ENCODE measurements around the gene PTPRN2. TPM values are rescaled to one million over a fixed set of nuclear protein-coding genes. Genes with fewer than 3 reads are reported as not detected.

Gene PTPRN2
- total RNA-seq, 2 experiments from 2014 or later = 7.0 to 7.2 TPM

DNA sequence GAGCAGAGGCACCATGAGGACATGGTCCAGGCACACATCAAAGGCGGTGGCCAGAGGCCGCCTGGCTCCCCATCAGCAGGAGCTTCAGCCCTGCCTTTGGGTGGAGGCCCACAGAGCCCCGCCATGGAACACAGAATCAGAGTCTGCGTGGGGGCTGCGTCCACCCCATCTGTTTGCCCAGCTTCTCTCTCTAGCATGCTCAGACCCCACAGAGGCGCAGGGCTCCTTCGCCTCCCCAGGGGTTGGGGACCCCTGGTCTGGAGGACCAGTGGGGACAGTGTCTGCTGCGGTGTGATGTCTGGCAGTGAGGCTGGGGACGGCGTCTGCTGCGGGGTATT is 321.9 kb downstream of the PTPRN2 start:
- Mint-ChIP-seq H3K9me3 (ENCODE audit: insufficient read depth) (peaks cover 3% of the 10 kb centered on the region), H3K27me3 (ENCODE audit: low read depth) (no peaks in the 10 kb centered on the region), H3K27ac (no peak overlapping the region), H3K4me1 (ENCODE audit: low read depth) (no peaks in the 10 kb centered on the region), H3K4me3 (no peak overlapping the region), H3K36me3 (ENCODE audit: low read depth) (no peaks in the 10 kb centered on the region)
- ChIA-PET CTCF (no interaction called here), POLR2A (no interaction called here)
- no peak for ATAC-seq
- DNase-seq = no peak

DNA sequence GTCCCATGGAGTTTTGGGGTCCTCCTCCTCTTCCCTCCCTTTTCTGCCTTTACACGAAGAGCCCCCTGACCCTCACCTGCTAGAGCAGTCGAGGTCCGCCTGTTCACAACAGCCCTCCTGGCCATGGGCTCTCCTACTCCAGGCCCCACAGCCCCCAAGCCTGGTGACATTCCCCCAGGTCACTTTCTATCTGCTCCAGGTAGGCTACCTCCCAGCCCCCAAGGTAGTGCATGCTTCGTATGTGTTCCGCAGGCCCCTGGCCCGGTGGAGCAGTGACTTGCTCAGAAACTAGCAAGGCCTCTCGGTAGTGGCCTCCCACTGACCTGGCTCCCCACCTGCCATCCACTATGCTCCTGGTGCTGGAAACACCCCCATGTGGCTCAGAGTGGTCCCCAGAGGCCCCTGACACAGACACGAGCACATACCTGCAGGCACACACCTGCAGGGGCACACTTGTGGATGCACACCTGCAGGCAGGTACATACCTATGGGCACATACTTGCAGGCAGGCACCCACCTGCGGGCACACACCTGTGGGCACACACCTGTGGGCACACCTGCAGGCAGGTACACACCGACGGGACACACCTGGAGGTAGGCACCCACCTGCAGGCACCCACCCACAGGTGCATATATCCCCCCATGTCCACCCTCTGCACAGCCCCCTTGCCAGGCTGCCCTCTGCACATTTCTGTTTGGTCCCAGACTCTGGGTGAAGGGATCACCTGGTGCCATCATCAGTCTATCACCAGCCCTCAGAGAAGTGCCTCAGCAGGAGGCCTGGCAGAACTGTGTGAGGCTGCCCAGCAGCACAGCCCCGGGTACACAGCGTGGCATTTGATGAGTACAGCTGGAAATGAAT is 322.5 kb downstream of the PTPRN2 start:
- ChIA-PET POLR2A (no interaction called here), CTCF (no interaction called here)
- Mint-ChIP-seq H3K36me3 (ENCODE audit: low read depth) (no peaks in the 10 kb centered on the region), H3K27me3 (ENCODE audit: low read depth) (no peaks in the 10 kb centered on the region), H3K27ac (no peak overlapping the region), H3K4me1 (ENCODE audit: low read depth) (no peaks in the 10 kb centered on the region), H3K9me3 (ENCODE audit: insufficient read depth) (peaks cover 3% of the 10 kb centered on the region), H3K4me3 (no peak overlapping the region)
- ATAC-seq (no peak), DNase-seq (no peak)

DNA sequence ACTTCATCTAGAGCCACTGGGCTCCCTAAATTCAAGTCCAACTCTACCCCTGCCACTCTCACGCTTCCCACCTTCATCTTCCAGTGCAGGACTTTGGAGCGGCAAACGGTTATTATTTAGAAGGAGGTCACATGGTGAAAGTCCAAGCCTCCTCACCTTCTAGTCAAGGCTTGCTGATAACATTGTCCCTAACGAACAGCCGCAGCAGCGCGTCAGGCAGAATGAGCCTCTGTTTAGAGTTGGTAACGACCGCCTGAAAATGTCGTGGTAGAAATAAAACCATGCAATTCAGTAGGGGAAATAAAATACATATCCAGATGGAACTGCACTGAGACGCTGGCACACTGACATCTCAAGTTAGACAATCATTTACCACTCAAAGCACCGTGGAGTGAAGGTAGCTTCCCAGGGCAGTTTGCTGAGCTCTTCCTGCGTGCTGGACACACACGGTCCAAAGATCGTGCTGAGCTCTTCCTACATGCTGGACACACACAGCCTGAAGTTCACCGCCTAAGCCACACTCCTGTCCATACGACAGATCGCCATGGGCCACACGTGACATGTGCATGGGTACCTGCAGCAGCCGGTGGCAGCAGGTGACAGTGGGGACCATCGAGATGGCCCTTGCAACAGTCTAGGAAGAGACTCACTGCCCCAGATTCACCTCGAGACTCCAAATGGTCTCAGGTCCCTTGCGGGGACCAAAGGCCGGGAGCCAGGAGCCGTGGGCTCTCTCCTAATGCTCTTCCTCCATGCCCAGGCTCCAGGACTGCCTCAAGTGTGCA is 323.5 kb downstream of the PTPRN2 start:
- Mint-ChIP-seq H3K27me3 (ENCODE audit: low read depth) (no peaks in the 10 kb centered on the region), H3K4me1 (ENCODE audit: low read depth) (no peaks in the 10 kb centered on the region), H3K9me3 (ENCODE audit: insufficient read depth) (peaks cover 3% of the 10 kb centered on the region), H3K27ac (no peak overlapping the region), H3K36me3 (ENCODE audit: low read depth) (no peaks in the 10 kb centered on the region), H3K4me3 (no peak overlapping the region)
- DNase-seq = no peak
- ChIA-PET POLR2A (no interaction called here), CTCF (no interaction called here)
- no peak for ATAC-seq

DNA sequence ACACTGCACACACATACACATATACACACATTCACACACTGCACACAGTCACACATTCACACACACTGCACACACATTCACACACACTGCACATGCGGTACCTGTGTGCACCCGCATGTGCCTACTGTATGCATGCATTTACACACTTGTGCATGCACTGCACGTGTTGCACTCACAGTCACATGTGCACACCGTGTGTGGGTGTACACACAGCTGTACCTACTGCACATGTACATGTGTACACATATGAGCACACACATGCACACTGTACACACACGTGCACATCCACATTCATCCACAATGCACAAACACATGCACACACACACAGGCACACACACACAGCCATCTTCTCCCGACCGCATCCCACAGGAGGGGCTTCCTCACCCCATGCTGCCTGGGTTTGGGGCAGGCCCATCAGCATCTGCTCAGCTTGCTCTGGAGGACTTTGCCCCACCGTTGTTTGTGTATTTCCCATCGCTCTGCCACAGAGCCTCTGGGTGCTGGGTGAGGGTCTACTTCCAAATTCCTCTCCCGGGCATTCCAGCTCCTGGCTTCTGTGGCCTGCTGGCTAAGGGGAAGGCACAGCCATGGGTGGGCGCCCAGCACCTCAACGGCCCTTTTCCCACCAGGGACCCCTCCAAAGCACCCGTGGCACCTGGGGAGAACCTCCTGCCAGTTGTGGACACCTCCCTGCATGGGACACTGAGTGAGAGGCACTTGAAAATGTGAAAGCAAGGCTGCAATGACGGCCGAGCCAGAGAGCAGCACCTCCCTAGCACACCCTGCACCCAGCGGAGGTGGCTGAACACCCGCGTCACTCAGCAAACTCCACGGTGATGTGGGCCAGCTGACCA is 324.3 kb downstream of the PTPRN2 start:
- Mint-ChIP-seq H3K4me1 (ENCODE audit: low read depth) (no peaks in the 10 kb centered on the region), H3K9me3 (ENCODE audit: insufficient read depth) (peaks cover 3% of the 10 kb centered on the region)
- POLR2A ChIA-PET = no interaction called here

DNA sequence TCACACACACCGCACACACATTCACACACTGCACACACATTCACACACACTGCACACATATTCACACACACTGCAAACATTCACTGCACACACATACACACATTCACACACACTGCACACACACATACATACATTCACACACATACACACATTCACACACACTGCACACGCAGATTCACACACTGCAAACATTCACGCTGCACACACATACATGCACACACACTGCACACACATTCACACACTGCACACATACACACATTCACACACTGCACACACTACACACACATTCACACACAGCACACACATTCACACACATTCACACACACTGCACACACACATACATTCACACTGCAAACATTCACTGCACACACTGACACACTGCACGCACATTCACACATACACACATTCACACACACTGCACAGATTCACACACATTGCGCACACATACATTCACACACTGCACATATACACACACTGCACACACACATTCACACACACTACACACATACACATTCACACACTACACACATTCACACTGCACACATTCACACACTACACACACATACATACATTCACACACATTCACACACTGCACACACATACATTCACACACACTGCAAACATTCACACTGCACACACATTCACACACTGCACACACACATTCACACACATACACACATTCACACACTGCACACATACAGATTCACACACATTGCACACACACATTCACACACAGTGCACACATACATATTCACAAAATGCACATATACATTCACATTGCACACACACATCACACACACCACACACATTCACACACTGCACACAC is 325.1 kb downstream of the PTPRN2 start:
- ATAC-seq (no peak), DNase-seq (no peak)
- Mint-ChIP-seq H3K4me3 (no peak overlapping the region), H3K36me3 (ENCODE audit: low read depth) (no peaks in the 10 kb centered on the region), H3K4me1 (ENCODE audit: low read depth) (no peaks in the 10 kb centered on the region), H3K27ac (no peak overlapping the region), H3K9me3 (ENCODE audit: insufficient read depth) (peaks cover 3% of the 10 kb centered on the region), H3K27me3 (ENCODE audit: low read depth) (no peaks in the 10 kb centered on the region)
- ChIA-PET POLR2A (no interaction called here), CTCF (no interaction called here)

More for the DNA sequence above, 324.3 kb downstream of the PTPRN2 start:
- CTCF ChIA-PET = no interaction called here
- ATAC-seq (no peak), DNase-seq (no peak)
- H3K4me3 Mint-ChIP-seq = no peak overlapping the region
- no peaks in the 10 kb centered on the region for H3K27me3 Mint-ChIP-seq (ENCODE audit: low read depth)
- H3K36me3 Mint-ChIP-seq (ENCODE audit: low read depth) = no peaks in the 10 kb centered on the region
- H3K27ac Mint-ChIP-seq = no peak overlapping the region

DNA sequence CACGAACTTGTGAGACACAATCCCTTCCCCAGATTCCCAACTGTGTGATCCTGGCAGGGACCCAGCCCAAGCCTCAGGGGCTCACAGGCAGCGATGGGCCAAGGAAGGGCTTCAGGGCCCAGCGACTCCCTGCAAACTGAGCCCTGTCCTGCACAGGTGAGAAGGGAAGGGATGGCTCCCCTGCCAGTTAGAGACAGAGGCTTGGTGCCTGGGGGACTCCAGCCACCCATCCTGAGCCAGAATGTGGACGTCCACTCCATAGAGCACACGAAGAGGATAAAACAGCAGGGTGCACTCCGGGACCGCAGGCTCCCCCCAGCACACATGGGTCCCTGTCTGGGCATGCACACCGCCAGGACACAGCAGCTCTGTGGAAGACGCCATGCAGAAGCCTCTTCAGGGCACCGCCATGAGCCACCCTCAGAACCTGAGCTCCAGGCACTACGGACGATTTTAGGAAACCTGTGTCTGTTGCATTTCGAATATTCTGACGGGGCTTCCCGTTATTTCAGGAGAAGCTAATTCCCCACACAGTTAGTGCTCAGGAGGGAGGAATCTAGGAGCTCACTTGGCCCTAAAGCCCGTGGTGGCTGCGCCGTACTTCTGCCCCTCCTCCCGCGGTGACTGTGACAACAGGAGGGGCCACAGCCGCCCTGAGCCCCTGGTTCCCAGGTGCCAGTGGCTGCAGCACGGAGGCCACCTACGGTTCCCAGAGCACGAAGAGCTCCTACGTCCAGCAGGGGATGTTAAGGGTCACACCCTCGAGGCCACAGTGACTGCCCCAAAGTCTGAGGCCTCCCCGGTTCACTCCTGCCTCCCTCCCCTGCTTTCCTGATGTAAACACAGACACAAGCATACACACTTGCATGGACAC is 326.0 kb downstream of the PTPRN2 start:
- POLR2A ChIA-PET = no interaction called here
- CTCF ChIA-PET = no interaction called here
- H3K36me3 Mint-ChIP-seq (ENCODE audit: low read depth) = no peaks in the 10 kb centered on the region
- no peak overlapping the region for H3K4me3 Mint-ChIP-seq
- no peaks in the 10 kb centered on the region for H3K27me3 Mint-ChIP-seq (ENCODE audit: low read depth)
- DNase-seq (no peak), ATAC-seq (no peak)
- no peak overlapping the region for H3K27ac Mint-ChIP-seq
- H3K9me3 Mint-ChIP-seq (ENCODE audit: insufficient read depth) = peaks cover 3% of the 10 kb centered on the region
- H3K4me1 Mint-ChIP-seq (ENCODE audit: low read depth) = no peaks in the 10 kb centered on the region

DNA sequence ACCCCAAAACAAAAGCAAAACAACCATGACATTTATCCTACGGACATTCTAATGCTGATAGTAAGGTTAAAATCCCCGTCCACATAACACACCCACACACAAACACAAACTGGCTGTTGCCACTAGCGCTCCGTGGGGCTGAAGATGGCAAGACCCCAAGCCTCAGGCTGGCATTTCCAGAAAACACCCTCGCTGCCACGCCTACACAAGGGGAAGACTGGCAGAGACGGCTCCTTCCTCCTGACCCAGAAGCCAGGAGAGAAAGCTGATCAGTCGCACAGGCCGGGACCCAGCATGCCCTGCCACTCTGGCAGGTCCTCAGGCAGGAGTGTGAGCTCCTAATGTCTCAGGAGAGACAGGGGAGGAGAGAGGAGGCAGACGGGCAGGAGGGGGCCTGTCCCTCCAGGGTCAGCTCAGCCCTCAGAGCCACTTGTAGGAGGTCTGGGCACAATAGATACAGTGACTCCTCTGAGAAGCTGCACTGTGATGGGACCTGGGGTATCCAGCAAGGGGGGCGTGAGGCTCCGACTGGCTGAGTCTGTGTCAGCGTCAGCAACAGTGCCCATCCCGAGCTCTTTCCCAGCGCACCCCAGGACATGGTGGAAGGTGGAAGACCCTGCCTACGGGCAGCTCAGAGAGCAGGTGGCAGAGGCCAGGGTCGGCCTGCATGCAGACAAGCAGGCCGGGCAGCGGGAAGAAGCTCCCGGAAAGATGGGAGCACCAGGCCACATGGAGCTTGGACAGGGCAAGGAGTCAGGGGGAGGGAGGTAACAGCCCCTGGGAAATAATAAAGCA is 326.9 kb downstream of the PTPRN2 start:
- ATAC-seq (no peak), DNase-seq (no peak)
- H3K27ac Mint-ChIP-seq = no peak overlapping the region
- ChIA-PET POLR2A (interaction anchor here (0.8 kb wide), 1 partner anchor 24 kb away, joined by 3 read pairs; no protein-coding TSS in a partner anchor), CTCF (no interaction called here)
- H3K9me3 Mint-ChIP-seq (ENCODE audit: insufficient read depth) = peaks cover 3% of the 10 kb centered on the region
- H3K36me3 Mint-ChIP-seq (ENCODE audit: low read depth) = no peaks in the 10 kb centered on the region
- H3K4me3 Mint-ChIP-seq = no peak overlapping the region
- no peaks in the 10 kb centered on the region for H3K4me1 Mint-ChIP-seq (ENCODE audit: low read depth)
- H3K27me3 Mint-ChIP-seq (ENCODE audit: low read depth) = no peaks in the 10 kb centered on the region

DNA sequence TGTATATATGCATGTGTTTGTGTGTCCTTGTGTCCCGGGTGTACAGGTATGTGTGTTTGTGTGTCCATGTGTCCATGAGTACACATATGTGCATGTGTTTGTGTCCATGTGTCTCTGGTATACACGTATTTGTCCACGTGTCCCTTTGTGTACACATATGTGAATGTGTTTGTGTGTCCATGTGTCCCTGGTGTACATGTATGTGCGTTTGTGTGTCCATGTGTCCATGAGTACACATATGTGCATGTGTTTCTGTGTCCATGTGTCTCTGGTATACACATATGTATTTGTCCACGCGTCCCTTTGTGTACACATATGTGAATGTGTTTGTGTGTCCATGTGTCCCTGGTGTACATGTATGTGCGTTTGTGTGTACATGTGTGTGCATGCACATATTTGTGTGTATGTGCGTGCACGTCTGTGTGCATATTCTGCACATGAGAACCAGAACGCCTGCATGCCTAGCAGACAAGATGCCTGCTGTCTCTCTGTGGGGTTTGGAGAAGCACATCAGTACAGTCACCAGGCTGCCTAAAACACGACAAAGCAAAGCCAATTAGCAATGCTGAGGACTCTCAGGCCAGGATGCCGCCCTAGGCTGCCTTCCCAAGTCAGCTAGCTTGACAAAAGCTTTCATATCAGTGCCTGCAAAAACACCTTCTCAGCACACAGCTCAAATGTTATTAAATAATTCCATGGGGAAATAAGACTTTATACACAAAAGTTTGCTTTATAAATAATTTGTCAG is 327.8 kb downstream of the PTPRN2 start:
- peaks cover 3% of the 10 kb centered on the region for H3K9me3 Mint-ChIP-seq (ENCODE audit: insufficient read depth)
- POLR2A ChIA-PET = interaction anchor here (0.8 kb wide), 1 partner anchor 25 kb away, joined by 3 read pairs; no protein-coding TSS in a partner anchor
- H3K4me1 Mint-ChIP-seq (ENCODE audit: low read depth) = no peaks in the 10 kb centered on the region
- CTCF ChIA-PET = no interaction called here
- DNase-seq (no peak), ATAC-seq (no peak)
- H3K36me3 Mint-ChIP-seq (ENCODE audit: low read depth) = no peaks in the 10 kb centered on the region
- no peak overlapping the region for H3K4me3 Mint-ChIP-seq
- H3K27me3 Mint-ChIP-seq (ENCODE audit: low read depth) = no peaks in the 10 kb centered on the region
- no peak overlapping the region for H3K27ac Mint-ChIP-seq

DNA sequence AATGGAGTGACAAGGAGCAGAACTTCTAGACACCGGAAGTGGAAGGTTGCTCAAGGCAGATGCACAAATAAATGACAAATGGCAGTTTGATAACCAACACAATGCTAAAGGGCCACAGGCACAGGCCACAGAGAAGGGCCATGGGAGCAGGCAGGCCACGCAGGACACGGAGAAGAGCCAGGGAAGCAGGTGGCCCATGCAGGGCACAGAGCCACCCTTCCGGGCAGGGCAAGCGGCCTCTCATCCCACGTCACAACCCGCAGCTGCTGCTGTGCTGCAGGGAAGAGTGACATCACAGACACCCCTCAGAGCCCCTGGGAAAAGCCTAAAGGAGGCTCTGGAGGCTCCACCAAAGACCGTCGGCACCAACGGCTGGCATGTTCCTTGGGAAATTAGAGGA is 328.5 kb downstream of the PTPRN2 start:
- Mint-ChIP-seq H3K27ac (no peak overlapping the region), H3K27me3 (ENCODE audit: low read depth) (no peaks in the 10 kb centered on the region), H3K4me1 (ENCODE audit: low read depth) (no peaks in the 10 kb centered on the region), H3K9me3 (ENCODE audit: insufficient read depth) (peaks cover 3% of the 10 kb centered on the region), H3K36me3 (ENCODE audit: low read depth) (no peaks in the 10 kb centered on the region), H3K4me3 (no peak overlapping the region)
- ChIA-PET POLR2A (no interaction called here), CTCF (no interaction called here)
- DNase-seq = no peak
- ATAC-seq = no peak

Data from activated CD8-positive, alpha-beta T cell treated with anti-CD3 and anti-CD28 coated beads, Interleukin-2, amount 10 ng/mL, durations not matched to agents 7 days and 5 days (primary cell).